ENCODE measurements around the gene TNNT3. TPM values are rescaled to one million over a fixed set of nuclear protein-coding genes. Genes with fewer than 3 reads are reported as not detected.

The TNNT3 gene
- total RNA-seq, 1 experiment from 2014 or later: not detected

DNA sequence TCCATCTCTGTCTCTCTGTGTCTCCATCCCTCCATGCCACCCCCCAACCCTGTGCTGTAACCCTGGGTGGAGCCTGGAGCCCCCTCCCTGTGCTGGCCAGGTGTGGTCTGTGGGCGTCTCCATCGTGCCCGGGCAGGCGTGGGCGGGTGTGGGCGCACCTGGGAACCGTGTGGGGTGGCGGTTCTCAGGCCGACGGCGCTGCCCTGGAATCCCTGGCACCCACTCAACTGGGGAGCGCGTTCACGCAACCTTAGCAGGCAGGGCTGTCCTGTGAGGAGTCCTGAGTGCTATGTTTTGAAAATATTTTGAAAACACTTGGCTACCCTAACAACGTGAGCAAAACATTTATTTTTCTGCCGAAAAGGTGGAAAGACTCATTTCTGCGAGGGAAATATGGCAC lies 4.7 kb downstream of the TNNT3 start:
- peaks cover 16% of the 10 kb centered on the region for H3K27me3 Mint-ChIP-seq (ENCODE audit: low read depth)
- Histone ChIP-seq H2BK5ac (ENCODE audit: insufficient read length, low read length) (no peak overlapping the region), H3K9ac (ENCODE audit: extremely low read depth, insufficient read length, low read length) (no peak overlapping the region), H4K5ac (ENCODE audit: insufficient read length, low read depth, low read length) (no peak overlapping the region), H3K9me3 (ENCODE audit: control insufficient read depth, low read depth, low read length) (no peaks in the 10 kb centered on the region), H3K23ac (ENCODE audit: insufficient read length, low read depth, low read length) (no peak overlapping the region), H3K4me2 (ENCODE audit: insufficient read depth, insufficient read length, low read length) (no peak overlapping the region), H4K91ac (ENCODE audit: insufficient read length, low read depth, low read length) (no peak overlapping the region), H3K23me2 (ENCODE audit: insufficient read length, low read depth, low read length, poor library complexity, severe bottlenecking) (peaks cover 3% of the 10 kb centered on the region), H2BK12ac (ENCODE audit: insufficient read length, low read depth, low read length) (no peak overlapping the region), H4K20me1 (ENCODE audit: control insufficient read depth, insufficient read depth, insufficient read length) (no peaks in the 10 kb centered on the region), H2BK120ac (ENCODE audit: low read depth, low read length, poor library complexity, severe bottlenecking) (no peak overlapping the region), H3K14ac (ENCODE audit: insufficient read depth, low read length) (no peak overlapping the region), H3K4ac (ENCODE audit: low read depth, low read length) (no peak overlapping the region), H2AK5ac (ENCODE audit: insufficient read length, low read length) (no peak overlapping the region), H3K79me2 (ENCODE audit: insufficient read depth, low read length) (no peaks in the 10 kb centered on the region), H2BK15ac (ENCODE audit: low read depth, low read length) (no peak overlapping the region), H2BK20ac (ENCODE audit: low read depth, low read length, poor library complexity, severe bottlenecking) (no peak overlapping the region), H3K27me3 (ENCODE audit: insufficient read depth, low read length) (no peaks in the 10 kb centered on the region), H3T11ph (ENCODE audit: low read length) (no peak overlapping the region), H2AFZ (ENCODE audit: low read length) (no peak overlapping the region), H3K79me1 (ENCODE audit: insufficient read depth, low read depth, low read length, poor library complexity, severe bottlenecking) (no peaks in the 10 kb centered on the region), H3K27ac (ENCODE audit: insufficient read length, low read depth, low read length) (no peak overlapping the region), H4K8ac (replicated peaks; ENCODE audit: insufficient read length, low read depth, low read length) (no peak overlapping the region), H3K4me1 (ENCODE audit: insufficient read depth, low read length) (no peaks in the 10 kb centered on the region), H3K18ac (ENCODE audit: insufficient read length, low read depth, low read length) (no peak overlapping the region), H3K56ac (ENCODE audit: insufficient read length, low read depth, low read length) (no peak overlapping the region)
- H3K36me3 Mint-ChIP-seq (ENCODE audit: insufficient read depth in 1 of 3, low read depth in 3 of 3): no peaks in the 10 kb centered on the region
- TF ChIP-seq CTCF (conservative IDR thresholded peaks at IDR 0.05): no peak
- WGBS (ENCODE audit: extremely low coverage, insufficient read length, low lambda C conversion rate): no CpG with 5 or more reads among the region's 17 CpGs
- H3K27ac Mint-ChIP-seq: no peak overlapping the region
- no peaks in the 10 kb centered on the region; a peak in 1 of 5 replicates for H3K9me3 Mint-ChIP-seq
- no peak overlapping the region for H3K4me3 Mint-ChIP-seq
- H3K4me1 Mint-ChIP-seq: peaks cover 3 to 6% of the 10 kb centered on the region in 2 experiments; a peak in 3 of 4 replicates
- no peak for DNase-seq
